Stimulated activated CD4-positive, alpha-beta T cell treated with anti-CD3 and anti-CD28 coated beads, Interleukin-1b, Interleukin-23, amount 100 ng/mL, for 24 hours (primary cell): Measurements from ENCODE around the gene KRT72.
"Not testable (repeated sequence)": the region's sequence is repeated elsewhere in the genome, so short reads cannot be mapped to it uniquely, and the experiment has no call there.

Experiments
- DNase-seq, 4 experiments: peaks; one replicate each; pipeline ENCODE4 v3.0.0-alpha.2; 2020; ENCODE audit warnings: low read depth in 4 of 4, low spot score in 1 of 4

The KRT72 gene

GRCh38 chr12:52608161-52608560 lies 6.9 kb upstream of the KRT72 start:
- DNase-seq, result no peak

- DNase-seq, result no peak
Measured at GRCh38 chr12:52607314-52607713, 6.1 kb upstream of the KRT72 start.

- DNase-seq, result no peak
Measured at GRCh38 chr12:52606581-52607218, 5.4 kb upstream of the KRT72 start.

GRCh38 chr12:52606096-52606495 lies 4.8 kb upstream of the KRT72 start:
- no peak for DNase-seq

- DNase-seq, result no peak
Measured at GRCh38 chr12:52605542-52605941, 4.3 kb upstream of the KRT72 start.

GRCh38 chr12:52604859-52605258 lies 3.6 kb upstream of the KRT72 start:
- no peak for DNase-seq

GRCh38 chr12:52603314-52603713 lies 2.1 kb upstream of the KRT72 start:
- DNase-seq, result no peak

- no peak for DNase-seq
Measured at GRCh38 chr12:52602552-52602951, 1.3 kb upstream of the KRT72 start.

GRCh38 chr12:52601671-52602070 lies 408 bp upstream of the KRT72 start:
- DNase-seq, result no peak

- no peak for DNase-seq
Measured at GRCh38 chr12:52600475-52600874, 788 bp downstream of the KRT72 start.

GRCh38 chr12:52600071-52600470 lies 1.2 kb downstream of the KRT72 start:
- DNase-seq, result no peak

GRCh38 chr12:52598966-52599365 lies 2.3 kb downstream of the KRT72 start:
- DNase-seq, result no peak

GRCh38 chr12:52594237-52594636 lies 7.0 kb downstream of the KRT72 start:
- not testable (repeated sequence) for DNase-seq

- no peak for DNase-seq
Measured at GRCh38 chr12:52591521-52591920, 9.7 kb downstream of the KRT72 start.

GRCh38 chr12:52590021-52590420 lies 11.2 kb downstream of the KRT72 start:
- DNase-seq, result no peak

GRCh38 chr12:52587563-52587962 lies 13.7 kb downstream of the KRT72 start:
- DNase-seq, result no peak

GRCh38 chr12:52585946-52586345 lies 15.3 kb downstream of the KRT72 start:
- peak in 1 of 4 experiments; percentile 9 for DNase-seq

- no peak for DNase-seq
Measured at GRCh38 chr12:52585066-52585465, 16.2 kb downstream of the KRT72 start.

- no peak for DNase-seq
Measured at GRCh38 chr12:52584156-52584682, 17.0 kb downstream of the KRT72 start.

- DNase-seq, result peak in 3 of 4 experiments; percentile 34 to 42 (median 36)
Measured at GRCh38 chr12:52582971-52583456, 18.2 kb downstream of the KRT72 start.

GRCh38 chr12:52582486-52582885 lies 18.8 kb downstream of the KRT72 start:
- no peak for DNase-seq

GRCh38 chr12:52581481-52581880 lies 19.8 kb downstream of the KRT72 start:
- no peak for DNase-seq

- DNase-seq, result no peak
Measured at GRCh38 chr12:52581066-52581465, 20.2 kb downstream of the KRT72 start.
